GM12865 (cell line): ENCODE results near the gene ARL4C.

ENCODE experiments used
- DNase-seq: peaks from one replicate; pipeline ENCODE4 v3.0.0; 2010; ENCODE audit warnings: low read depth
- H3K4me3 ChIP-seq: 2 replicates; pipeline ENCODE4 v1.5.1; 2011; ENCODE audit warnings: mild to moderate bottlenecking, low read depth, low read length, control low read depth
- TF ChIP-seq, protein P1 (sequence below): IDR thresholded peaks from 2 replicates; pipeline ENCODE4 v1.5.1; 2011; ENCODE audit warnings: low read length, control low read depth, low read depth, inconsistent platforms; ENCODE audit not compliant: insufficient read depth; ENCODE audit errors: missing control alignments

ARL4C gene

DNA sequence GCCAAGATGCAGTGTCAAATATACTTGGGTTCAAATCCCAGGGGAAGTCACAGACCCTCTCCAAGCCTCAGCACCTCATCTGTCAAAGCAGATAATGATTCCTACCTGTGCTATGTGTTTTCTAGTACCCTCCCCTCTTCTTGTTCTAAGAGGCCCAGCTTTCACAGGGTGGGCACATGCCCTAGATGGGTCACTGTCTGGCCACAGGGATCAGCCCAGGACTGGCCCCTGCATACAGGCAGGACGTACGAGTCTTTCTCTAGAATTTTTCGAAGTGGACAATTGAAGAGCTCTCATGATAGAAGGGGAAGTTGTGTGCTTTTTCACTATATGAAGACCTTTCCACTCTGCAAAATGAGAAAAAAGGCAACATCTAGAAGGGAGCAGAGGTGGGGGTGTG lies 22.2 kb downstream of the ARL4C start:
- no peak for DNase-seq
- TF ChIP-seq, protein P1, sequence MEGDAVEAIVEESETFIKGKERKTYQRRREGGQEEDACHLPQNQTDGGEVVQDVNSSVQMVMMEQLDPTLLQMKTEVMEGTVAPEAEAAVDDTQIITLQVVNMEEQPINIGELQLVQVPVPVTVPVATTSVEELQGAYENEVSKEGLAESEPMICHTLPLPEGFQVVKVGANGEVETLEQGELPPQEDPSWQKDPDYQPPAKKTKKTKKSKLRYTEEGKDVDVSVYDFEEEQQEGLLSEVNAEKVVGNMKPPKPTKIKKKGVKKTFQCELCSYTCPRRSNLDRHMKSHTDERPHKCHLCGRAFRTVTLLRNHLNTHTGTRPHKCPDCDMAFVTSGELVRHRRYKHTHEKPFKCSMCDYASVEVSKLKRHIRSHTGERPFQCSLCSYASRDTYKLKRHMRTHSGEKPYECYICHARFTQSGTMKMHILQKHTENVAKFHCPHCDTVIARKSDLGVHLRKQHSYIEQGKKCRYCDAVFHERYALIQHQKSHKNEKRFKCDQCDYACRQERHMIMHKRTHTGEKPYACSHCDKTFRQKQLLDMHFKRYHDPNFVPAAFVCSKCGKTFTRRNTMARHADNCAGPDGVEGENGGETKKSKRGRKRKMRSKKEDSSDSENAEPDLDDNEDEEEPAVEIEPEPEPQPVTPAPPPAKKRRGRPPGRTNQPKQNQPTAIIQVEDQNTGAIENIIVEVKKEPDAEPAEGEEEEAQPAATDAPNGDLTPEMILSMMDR: no peak
- no peak overlapping the region for H3K4me3 ChIP-seq

DNA sequence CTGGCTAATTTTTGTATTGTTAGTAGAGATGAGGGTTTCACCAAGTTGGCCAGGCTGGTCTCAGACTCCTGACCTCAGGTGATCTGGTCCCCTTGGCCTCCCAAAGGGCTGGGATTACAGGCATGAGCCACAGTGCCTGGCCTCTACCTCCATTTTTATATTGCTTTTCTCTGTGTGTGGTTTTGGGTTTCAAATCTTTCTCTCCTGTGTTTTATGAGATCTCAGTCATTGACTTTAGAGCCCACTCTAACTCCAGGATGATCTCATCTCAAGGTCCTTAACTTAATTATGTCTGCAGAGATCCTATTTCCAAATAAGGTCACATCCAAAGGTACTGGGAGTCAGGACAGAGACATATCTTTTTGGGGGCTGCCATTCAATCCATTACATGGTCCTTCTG lies 24.7 kb downstream of the ARL4C start:
- DNase-seq: no peak
- TF ChIP-seq, protein P1: no peak
- no peak overlapping the region for H3K4me3 ChIP-seq

DNA sequence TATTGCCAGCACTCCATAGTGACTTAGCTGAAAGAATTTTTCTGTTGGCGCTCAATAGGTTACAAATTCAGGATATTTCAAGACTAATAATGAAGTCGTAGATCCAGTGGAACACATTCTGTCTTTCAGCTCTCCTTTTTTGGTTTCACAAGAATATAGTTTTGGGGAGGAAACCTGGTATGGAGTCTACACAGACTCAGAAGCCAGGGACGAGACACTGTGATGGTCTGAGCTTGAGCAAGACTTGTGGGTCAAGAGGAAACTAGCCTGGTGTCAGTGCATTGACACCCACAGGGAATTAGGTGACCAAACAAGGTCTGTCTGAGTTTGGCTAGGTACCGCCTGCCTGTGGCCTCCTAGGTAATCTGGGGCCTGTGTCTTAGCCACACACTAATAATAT lies 26.9 kb downstream of the ARL4C start:
- H3K4me3 ChIP-seq: no peak overlapping the region
- TF ChIP-seq, protein P1: no peak
- DNase-seq: no peak

DNA sequence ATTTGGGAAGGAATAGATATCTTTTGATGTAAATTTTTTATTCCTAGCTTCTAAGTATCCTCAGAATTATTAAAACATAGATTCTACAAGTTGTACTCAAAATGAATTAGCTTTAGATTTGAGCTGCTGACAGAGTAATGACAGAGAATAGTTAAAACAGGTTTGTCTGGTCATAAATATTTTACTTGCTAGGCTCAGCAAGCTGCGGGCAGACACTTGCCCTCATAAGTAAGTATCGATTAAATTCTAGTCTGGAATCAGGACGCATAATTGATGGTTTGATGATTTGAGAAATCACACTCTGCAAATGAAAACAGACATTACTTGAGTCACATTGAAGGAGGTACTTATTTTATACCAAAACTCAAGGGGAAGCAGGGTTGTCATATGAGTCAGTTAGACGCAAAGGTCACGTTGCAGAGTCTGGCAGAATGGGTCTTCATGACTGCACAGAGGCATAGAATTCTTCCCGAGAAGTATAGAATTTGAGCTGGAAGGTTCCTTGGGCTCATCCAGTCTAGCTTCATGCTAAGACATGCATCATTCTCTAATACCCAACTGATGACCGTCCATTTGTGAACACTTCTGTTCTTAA lies 27.5 kb downstream of the ARL4C start:
- no peak for DNase-seq
- TF ChIP-seq, protein P1: no peak

DNA sequence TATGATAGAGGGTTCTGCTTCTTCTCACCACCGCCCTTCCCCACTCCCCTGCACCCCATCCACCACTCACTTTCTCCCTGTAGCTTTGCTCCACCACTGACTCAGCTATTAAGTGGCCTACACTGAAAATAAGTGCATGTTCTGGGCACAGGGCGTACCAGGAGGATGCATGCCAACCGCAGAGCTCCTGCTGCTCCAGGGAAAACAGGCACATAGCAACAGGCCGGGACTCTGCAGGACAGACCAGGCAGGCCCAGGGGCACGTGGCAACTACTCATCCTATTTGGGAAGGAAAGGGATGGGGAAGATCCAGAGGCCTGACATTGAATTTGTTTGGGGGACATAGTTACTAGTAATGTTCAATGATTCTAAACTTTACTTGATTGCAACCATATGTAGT lies 28.4 kb downstream of the ARL4C start:
- TF ChIP-seq, protein P1: no peak

More for the DNA sequence above, 27.5 kb downstream of the ARL4C start:
- H3K4me3 ChIP-seq: no peak overlapping the region

DNA sequence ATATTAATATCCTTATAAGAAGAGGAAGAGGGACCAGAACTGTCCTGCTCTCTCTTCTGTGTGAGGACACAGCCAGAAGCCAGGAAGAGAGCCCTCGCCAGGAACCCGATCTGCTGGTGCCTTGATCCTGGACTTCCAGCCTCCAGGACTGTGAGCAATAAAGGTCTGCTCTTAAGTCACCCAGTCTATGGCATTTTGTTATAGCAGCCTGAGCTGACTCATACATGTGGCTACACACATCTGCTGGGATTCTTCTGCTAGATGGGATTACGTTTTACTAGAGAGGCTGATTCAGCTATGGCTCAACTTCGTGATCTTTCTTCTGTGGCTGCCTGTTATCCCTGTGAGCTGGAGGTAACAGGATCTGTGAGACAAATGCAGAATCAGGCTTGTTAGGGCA lies 29.6 kb downstream of the ARL4C start:
- TF ChIP-seq, protein P1: no peak
- no peak overlapping the region for H3K4me3 ChIP-seq
- DNase-seq: no peak

More for the DNA sequence above, 28.4 kb downstream of the ARL4C start:
- DNase-seq: no peak
- no peak overlapping the region for H3K4me3 ChIP-seq

DNA sequence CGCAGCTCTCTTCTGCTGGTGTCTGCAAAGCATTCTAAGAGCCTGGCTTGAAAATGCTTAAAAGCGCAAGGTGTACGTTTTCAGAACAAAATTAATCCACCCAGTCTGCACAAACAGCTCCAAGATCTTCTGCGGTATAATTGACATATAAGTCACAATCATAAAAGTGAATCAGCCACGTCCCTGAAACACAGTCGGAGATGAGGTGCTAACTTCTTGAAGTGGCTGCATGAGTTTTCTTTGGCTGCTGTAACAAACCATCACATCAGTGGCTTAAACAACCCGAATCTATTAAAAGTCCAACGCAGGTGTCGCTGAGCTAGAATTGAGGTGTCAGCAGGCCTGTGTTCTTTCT lies 32.6 kb downstream of the ARL4C start:
- no peak overlapping the region for H3K4me3 ChIP-seq
- TF ChIP-seq, protein P1: no peak
- DNase-seq: no peak
